B cell (primary cell): Measurements from ENCODE around the gene SSU72.

Experiments used
- EZH2 ChIP-seq: IDR thresholded peaks from 2 replicates; pipeline ENCODE4 v1.6.1; 2012; ENCODE audit warnings: borderline replicate concordance, low read depth, mild to moderate bottlenecking, moderate library complexity, low read length; ENCODE audit not compliant: insufficient read depth, poor library complexity, severe bottlenecking
- TF ChIP-seq, protein P1 (sequence below): fragments of 200-600 bp; IDR thresholded peaks from one replicate; pipeline ENCODE4 v1.8.0; 2022; ENCODE audit warnings: antibody characterized with exemption, mild to moderate bottlenecking

GRCh38 chr1:1598720-1599029, 24.0 kb upstream of the SSU72 start:
- TF ChIP-seq, protein P1, sequence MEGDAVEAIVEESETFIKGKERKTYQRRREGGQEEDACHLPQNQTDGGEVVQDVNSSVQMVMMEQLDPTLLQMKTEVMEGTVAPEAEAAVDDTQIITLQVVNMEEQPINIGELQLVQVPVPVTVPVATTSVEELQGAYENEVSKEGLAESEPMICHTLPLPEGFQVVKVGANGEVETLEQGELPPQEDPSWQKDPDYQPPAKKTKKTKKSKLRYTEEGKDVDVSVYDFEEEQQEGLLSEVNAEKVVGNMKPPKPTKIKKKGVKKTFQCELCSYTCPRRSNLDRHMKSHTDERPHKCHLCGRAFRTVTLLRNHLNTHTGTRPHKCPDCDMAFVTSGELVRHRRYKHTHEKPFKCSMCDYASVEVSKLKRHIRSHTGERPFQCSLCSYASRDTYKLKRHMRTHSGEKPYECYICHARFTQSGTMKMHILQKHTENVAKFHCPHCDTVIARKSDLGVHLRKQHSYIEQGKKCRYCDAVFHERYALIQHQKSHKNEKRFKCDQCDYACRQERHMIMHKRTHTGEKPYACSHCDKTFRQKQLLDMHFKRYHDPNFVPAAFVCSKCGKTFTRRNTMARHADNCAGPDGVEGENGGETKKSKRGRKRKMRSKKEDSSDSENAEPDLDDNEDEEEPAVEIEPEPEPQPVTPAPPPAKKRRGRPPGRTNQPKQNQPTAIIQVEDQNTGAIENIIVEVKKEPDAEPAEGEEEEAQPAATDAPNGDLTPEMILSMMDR = no peak
- TF ChIP-seq EZH2 = no peak
